ENCODE data around the gene GBP6.
"Not testable (repeated sequence)": the region's sequence is repeated elsewhere in the genome, so short reads cannot be mapped to it uniquely, and the experiment has no call there.

Gene GBP6, protein sequence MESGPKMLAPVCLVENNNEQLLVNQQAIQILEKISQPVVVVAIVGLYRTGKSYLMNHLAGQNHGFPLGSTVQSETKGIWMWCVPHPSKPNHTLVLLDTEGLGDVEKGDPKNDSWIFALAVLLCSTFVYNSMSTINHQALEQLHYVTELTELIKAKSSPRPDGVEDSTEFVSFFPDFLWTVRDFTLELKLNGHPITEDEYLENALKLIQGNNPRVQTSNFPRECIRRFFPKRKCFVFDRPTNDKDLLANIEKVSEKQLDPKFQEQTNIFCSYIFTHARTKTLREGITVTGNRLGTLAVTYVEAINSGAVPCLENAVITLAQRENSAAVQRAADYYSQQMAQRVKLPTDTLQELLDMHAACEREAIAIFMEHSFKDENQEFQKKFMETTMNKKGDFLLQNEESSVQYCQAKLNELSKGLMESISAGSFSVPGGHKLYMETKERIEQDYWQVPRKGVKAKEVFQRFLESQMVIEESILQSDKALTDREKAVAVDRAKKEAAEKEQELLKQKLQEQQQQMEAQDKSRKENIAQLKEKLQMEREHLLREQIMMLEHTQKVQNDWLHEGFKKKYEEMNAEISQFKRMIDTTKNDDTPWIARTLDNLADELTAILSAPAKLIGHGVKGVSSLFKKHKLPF

DNA sequence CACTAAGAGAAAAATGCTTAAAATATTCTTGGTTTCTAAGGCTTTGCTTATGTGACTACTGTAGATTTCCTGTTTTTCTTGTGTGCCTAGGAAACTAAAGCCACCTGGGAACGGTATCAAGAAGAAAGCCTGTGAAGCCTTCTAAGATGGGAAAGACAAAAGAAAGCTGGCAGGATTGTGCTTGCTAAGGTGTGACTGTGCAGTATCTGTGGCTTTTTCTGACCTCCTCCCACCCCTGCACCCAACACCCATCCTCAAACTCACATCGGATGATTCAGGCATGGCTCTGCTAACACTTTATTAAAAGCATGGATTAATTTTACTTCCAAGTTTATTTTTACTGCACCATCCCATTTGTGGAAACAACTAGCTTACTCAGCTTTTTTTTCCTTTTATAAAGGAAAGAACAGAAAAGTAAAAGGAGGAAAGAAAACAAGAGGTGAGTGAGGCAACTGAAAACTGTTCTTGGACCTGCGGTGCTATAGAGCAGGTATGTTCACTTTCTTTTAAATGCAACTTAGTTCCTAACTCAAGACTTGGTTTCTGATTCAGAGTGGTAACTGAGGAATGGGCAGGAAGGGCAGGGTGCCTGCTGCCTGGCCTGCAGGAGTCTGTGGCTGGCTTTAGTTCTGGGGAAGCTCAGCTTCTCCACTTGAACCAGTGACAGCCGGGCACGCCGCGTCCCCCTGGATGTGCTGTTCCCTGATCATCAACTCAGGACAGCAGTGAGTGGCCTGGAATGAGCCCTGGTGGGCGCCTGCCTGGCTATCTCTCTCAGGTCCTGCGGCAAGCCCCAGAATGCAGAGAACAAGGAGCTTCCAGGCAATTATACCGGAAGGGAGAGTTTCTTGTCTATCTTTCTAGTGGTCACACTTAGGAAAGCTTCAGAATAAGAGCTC lies at the start of gene GBP6:
TSS of gene GBP6 (plus strand) at position 422 of the 899 bp plus-strand sequence. CDS start 4,493 bp downstream, outside the sequence.
- in situ Hi-C loops (cut with MboI; ENCODE audit: low sequenced_read_pairs) = no loop called here

DNA sequence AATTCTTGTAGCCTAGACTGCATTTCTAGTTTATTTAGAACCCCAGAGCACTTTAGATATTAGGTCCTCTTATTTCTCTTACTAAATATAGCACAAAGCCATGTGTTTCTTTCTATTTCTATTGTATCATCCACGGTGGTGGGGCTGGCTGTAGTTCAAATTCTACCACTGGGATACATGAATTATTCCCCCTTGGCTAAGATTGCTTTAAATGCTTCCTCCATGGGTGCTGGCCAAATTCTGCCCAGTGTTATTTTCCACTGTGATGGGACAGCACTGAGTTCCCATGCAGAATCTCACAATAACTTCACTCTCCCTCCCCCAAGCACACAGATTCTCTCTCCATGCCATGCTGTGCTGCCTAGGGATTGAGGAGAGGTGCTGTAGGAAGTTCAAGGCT lies 41.5 kb upstream of the GBP6 start:
- in situ Hi-C loops (cut with MboI; ENCODE audit: low sequenced_read_pairs) = no loop called here

DNA sequence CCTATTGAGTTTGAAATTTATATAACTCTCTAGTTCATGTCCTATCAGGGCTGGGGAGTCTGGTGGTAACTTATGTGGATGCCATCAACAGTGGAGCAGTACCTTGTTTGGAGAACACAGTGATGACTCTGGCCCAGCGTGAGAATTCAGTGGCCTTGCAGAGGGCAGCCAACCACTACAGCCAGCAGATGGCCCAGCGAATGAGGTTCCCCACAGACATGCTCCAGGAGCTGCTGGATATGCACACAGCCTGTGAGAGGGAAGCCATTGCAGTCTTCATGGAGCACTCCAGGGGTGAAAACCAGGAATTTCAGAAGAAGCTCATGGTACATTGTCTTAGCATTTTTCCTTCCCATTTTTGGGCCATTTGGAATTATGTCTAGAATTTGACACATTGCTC lies 32.0 kb upstream of the GBP6 start:
- in situ Hi-C loops (cut with MboI; ENCODE audit: low sequenced_read_pairs) = no loop called here

DNA sequence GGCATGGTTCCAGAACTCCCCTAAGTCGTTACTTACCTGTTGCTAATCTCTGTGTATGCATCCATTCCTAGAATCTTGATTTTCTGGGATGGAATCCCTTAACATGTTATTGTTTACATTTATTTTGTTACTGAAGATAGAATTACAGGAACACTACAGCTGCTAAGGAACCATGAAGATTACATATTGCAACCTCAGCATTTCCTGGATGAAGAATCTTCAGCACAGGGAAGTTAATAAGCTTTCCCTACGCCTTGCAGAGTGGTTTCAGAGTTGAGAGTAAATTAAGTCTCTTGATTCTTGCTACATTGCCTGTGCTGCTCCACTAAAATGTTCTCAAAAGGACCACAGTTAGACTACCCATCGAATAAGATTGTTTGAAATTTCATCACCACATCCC lies 31.4 kb upstream of the GBP6 start:
- in situ Hi-C loops (cut with MboI; ENCODE audit: low sequenced_read_pairs) = no loop called here

DNA sequence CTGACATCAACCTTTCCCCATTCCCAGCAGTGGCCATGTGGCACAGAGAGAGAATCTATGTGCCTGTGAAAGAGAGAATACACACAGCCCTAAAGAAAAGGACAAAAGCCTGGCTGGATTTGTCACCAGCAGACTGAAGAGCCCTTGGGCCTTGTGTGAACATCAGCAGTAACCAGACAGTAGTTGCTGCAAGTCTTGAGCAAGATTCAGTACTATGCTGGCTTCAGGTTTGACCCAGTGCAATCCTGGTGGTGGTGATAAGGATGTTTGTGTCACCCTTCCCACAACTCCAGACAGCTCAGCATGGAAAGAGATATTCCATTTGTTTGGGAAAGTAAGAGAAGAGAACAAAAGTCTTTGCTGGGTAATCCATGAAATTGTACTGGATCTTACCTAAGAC lies 28.4 kb upstream of the GBP6 start:
- in situ Hi-C loops (cut with MboI; ENCODE audit: low sequenced_read_pairs) = no loop called here

DNA sequence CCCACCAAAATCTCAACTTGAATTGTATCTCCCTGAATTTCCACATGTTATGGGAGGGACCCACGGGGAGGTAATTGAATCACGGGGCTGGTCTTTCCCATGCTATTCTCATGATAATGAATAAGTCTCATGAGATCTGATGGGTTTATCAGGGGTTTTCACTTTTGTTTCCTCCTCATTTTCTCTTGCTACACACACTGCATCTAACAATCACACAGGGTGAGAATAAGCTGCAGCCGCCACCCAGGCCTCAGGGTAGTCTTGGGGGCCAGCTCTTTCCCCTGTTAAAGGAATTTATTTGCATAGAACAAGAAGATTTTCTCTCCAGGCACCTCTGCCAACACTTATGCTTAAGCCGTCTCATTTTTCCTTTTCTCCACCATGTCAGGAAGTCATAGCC lies 26.0 kb upstream of the GBP6 start:
- in situ Hi-C loops (cut with MboI; ENCODE audit: low sequenced_read_pairs) = no loop called here

DNA sequence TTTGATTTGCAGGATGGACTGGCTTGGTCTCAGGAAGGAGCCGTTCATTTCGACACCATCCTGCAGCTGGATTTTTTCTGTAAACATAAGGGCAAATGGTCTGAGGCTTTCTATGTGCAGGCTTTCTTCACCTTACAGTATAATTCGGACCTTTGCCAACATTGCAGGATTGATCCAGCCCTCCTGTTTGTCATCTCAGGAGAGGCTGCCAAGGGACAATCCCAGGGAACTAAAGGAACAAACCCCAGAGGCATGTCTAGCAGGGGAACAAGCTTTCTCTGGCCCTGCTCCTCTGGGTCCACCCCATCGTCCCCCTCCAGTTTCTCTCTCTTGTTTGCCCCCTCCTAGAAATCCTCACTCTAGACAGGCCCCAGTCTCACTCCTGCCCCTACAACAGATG lies 24.8 kb upstream of the GBP6 start:
- in situ Hi-C loops (cut with MboI; ENCODE audit: low sequenced_read_pairs) = no loop called here

DNA sequence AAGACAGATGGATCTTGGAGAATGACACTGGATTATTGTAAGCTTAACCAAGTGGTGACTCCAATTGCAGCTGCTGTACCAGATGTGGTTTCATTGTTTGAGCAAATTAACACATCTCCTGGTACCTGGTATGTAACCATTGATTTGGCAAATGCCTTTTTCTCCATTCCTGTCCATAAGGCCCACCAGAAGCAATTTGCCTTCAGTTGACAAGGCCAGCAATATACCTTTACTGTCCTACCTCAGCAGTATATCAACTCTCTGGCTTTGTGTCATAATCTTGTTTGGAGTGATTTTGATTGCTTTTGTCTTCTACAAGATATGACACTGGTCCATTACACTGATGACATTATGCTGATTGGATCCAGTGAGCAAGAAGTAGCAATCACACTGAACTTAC lies 18.4 kb upstream of the GBP6 start:
- in situ Hi-C loops (cut with MboI; ENCODE audit: low sequenced_read_pairs) = not testable (repeated sequence)

- in situ Hi-C loops (cut with MboI; ENCODE audit: low sequenced_read_pairs) = no loop called here
Measured at GRCh38 chr1:89347296-89347695, 16.6 kb upstream of the GBP6 start.

DNA sequence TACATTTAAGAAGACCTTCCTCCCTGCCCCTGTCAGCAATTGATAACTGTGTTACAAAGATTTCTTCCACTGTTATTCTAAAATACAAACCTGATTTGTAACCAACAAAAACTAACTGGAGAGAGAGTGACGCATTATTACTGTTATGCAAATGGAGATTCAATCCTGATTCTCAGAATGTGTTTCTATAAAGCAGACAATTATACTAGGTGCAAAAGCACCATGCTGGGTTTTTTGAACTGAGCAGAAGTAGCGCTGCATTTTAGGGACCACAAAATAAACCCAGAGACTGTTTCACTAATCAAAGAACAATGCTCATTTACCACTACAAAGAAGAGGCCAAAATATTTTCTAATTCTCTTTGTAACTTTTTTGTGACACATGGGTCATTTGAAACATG lies 13.6 kb upstream of the GBP6 start:
- in situ Hi-C loops (cut with MboI; ENCODE audit: low sequenced_read_pairs) = no loop called here

- in situ Hi-C loops (cut with MboI; ENCODE audit: low sequenced_read_pairs) = no loop called here
Measured at GRCh38 chr1:89351597-89352311, 12.1 kb upstream of the GBP6 start.

- in situ Hi-C loops (cut with MboI; ENCODE audit: low sequenced_read_pairs) = no loop called here
Measured at GRCh38 chr1:89352421-89352820, 11.4 kb upstream of the GBP6 start.

DNA sequence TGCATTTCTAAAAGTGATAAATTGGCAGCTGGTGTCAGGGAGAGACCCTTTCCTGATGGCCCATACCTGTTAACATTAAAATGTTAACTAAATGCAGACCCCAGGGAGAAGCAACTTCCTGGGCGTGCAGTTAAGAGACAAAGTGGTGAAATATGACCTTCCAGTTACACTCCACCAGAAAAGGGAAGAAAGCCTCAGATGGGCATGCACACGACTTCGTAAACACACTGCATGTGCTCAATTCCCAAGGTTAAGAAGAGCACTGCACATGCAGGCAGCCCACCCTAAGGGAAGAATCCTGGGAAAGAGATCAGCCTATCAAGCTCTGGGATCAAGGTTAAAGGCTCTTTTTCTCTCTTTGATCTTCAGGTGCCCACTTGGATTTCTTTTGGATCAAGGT lies 9.7 kb upstream of the GBP6 start:
- in situ Hi-C loops (cut with MboI; ENCODE audit: low sequenced_read_pairs) = no loop called here

DNA sequence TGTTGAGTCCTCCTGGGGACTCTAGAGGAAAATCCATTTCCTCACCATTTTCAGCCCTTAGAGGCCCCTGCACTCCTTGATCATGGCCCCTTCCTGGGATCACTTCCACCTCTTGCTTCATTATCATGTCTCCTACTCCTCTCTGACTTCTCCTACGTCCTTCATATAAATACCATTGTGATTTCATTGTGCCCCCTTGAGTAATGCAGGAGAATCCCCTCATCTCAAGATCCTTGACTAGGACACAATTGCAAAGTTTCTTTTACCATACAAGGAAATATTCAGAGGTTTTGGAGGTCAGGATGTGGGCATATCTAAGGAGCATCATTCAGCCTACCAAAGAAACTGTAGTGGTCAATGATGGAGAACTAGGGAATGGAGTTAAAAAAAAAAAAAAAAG lies 8.8 kb upstream of the GBP6 start:
- in situ Hi-C loops (cut with MboI; ENCODE audit: low sequenced_read_pairs) = loop anchor here (5.0 kb wide), 1 partner anchor 358 kb away; no protein-coding TSS in a partner anchor

GRCh38 chr1:89356658-89357400 lies 7.0 kb upstream of the GBP6 start:
- in situ Hi-C loops (cut with MboI; ENCODE audit: low sequenced_read_pairs) = loop anchor here (5.0 kb wide), 1 partner anchor 360 kb away; no protein-coding TSS in a partner anchor

GRCh38 chr1:89358287-89358893 lies 5.5 kb upstream of the GBP6 start:
- in situ Hi-C loops (cut with MboI; ENCODE audit: low sequenced_read_pairs) = loop anchor here (5.0 kb wide), 1 partner anchor 361 kb away; no protein-coding TSS in a partner anchor

DNA sequence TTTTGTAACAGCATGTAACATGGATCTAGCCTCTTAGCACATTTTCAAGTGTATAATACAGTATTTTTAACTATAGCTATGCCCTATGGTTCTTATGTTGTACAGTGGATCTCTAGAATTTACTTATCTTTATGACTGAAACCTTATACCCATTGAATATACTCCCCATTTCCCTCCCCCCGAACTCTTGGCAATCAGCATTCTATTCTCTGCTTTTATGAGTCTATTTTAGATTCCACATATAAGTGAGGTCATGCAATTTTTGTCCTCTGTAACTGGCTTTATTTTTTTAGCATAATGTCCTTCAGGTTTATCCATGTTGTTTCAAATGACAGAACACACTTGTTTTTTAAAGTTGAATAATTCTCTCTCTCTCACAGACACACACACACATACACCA lies 3.1 kb upstream of the GBP6 start:
- in situ Hi-C loops (cut with MboI; ENCODE audit: low sequenced_read_pairs) = no loop called here

- in situ Hi-C loops (cut with MboI; ENCODE audit: low sequenced_read_pairs) = no loop called here
Measured at GRCh38 chr1:89361681-89362080, 2.2 kb upstream of the GBP6 start.

- in situ Hi-C loops (cut with MboI; ENCODE audit: low sequenced_read_pairs) = no loop called here
Measured at GRCh38 chr1:89363196-89363595, 663 bp upstream of the GBP6 start.

Data from HL-60/S4 (cell line).